Raji (cell line): ENCODE measurements around the gene KRTAP6-3.

Experiments used
- POLR2A ChIP-seq: IDR thresholded peaks from 2 replicates; pipeline ENCODE4 v1.6.1; 2011; ENCODE audit warnings: low read depth, low read length, control low read depth; ENCODE audit not compliant: insufficient read depth

Gene KRTAP6-3, protein sequence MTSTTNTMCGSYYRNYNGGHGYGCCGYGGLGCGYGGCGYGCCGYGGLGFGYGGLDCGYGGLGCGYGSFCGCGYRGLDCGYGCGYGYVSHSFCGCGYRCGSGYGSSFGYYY

DNA sequence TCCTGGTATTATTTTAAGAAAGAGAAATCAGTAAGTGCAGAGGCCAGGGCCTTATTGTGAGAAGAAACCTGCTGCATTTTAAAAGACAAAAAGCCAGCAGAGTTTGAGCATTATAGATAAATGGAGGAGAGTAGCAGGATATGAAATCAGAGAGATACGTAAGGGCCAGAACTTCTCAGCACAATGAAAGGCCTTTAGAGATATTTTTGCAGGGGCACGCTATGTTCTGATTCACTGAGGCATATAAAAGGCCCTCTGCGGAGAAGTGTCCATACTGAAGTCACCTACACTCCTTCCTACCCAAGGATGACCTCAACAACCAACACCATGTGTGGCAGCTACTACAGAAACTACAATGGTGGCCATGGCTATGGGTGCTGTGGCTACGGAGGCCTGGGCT, at the start of gene KRTAP6-3:
Gene KRTAP6-3, plus strand, starts transcription at position 301 of the 400 bp plus-strand sequence. Its CDS starts 6 bp downstream, at position 307.
- no peak for TF ChIP-seq POLR2A

DNA sequence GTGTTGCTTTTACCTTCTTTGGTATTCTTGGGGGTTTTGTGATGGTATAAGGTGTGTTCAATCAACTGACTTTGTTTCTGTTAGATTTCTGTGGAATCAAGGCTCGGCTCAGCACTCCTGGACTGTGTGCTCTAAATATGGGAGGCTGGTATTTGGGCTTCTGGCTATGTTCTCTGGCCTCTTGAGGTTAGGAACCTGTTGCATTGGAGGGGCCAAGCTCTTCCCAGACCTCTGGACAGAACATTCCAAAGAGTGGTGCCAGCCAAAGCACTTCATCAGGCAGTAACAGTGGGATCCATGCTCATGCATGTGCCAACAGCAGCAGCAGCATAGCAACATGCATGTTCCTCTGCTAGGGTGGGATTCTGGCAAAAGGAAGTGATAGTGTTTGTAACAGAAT, 39.5 kb upstream of the KRTAP6-3 start:
- TF ChIP-seq POLR2A = no peak

DNA sequence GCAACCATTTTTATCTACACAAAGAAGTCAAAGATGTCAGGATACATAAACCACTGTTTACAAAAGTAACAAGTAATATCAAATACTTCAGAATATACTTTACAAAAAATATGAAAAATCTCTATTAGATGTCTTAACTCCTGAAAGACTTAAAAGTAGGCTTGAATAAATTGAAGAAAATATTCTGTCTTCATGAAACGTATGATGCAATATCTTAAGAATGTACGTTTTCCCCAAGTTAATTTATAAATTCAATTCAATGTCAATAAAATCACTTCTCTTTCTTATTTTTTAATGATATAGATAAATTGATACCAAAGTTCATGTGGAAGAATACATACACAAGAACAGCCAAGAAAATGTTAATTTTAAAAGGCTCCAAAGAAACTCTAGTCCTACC, 37.1 kb upstream of the KRTAP6-3 start:
- TF ChIP-seq POLR2A = no peak

DNA sequence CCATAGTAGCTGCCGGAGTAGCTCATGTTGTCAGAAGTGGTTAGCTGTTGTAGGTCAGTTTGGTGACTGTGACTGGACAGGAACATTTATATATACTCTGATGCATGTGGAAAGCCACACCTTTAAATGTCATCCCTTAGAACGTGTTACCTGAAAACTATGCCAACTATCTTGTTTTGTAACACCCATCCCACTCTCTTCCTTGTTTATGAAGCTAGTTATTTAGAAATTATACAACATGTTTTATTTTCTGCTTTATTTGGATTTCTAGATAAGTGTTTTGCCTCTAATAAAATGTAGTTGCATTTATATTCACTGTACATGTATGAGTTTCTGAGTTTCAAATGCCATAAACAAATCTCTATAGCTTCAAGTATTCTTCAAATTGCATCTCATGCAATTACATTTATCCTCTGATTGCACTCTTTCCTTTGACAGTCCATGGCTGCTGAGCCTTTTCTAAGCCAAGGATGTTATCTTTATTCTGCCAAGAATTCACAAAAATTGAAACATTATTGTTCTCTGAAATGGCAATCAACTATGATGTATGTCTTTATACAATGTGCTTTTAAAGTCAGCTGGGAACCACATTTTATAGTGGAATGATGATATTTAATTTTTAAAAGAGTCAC, 30.9 kb upstream of the KRTAP6-3 start, which contains the start of gene KRTAP19-7:
Gene KRTAP19-7, minus strand, starts transcription at position 51 of the 632 bp plus-strand sequence. Its CDS starts 25 bp downstream, at position 26.
- no peak for TF ChIP-seq POLR2A

DNA sequence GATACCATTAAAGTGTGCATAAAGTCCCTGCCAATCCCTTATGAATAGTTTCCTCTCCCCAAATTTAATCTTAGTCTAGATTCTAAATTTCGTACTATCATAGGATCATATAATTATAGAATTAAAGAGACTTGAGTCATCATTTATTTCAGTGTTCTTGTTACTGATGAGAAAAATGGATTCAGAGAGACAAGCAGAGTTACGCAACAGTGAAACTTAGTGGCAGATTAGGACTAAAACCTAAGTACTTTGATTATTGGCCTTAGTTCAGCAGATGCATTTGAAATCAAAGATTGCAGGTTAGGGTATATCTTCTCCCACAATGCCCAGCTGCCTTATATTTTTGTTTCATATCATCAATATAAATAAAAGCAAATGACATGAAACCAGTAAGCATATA, 30.3 kb upstream of the KRTAP6-3 start:
- TF ChIP-seq POLR2A = no peak

DNA sequence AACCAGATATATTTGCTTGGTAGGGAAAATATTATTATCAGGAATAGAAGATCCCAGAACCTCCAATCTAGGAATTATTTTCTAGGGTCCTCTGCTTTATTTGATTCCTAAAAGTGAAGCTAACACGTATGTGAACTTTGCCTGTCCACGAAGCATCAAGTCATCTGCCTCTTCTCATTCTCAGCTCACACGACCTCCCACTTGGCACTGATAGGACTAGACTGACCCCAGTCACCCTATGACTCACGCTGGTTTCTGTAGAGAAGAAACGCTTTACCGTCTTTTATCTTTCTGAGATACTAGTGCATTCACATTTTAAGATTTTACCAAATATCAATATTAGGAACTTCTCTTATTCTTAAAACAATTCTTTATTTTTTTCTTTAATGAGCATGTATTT, 29.2 kb upstream of the KRTAP6-3 start:
- TF ChIP-seq POLR2A = no peak

DNA sequence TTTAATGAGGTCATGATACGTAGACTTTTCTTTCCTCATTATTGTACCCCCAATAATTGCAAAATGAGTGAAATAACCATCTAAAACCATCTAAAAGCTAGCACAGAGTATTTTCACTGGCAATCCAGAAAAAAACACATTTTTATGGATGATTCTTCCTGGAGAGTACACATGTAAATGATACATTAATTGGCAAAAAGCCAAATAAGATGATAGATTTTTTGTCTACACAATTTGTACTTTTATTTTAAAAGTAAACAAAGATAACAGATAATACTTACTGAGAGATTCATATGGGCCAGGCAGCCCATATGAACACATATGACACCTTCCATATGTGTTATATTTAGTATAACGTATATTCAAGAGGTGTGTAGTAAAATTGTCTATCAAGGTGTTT, 28.6 kb upstream of the KRTAP6-3 start:
- TF ChIP-seq POLR2A = no peak

DNA sequence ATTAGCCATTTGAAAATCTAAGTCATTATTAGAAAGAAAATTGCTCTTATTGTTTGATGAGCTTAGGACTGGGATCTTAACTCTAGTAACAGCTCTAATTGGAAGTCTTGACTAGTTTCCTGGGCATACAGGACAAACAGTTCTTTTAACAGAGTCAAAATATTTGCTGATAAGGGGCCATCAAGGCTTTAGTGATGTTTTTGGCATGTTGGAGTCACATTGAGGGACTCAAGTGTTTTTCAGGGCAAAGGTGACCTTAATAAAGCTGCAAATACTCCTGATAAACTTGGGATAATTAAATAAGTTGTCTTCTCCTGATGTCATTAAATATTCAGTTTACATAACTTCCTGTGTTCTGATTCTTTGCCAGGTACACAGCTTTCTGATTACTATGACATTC, 24.6 kb upstream of the KRTAP6-3 start:
- no peak for TF ChIP-seq POLR2A

DNA sequence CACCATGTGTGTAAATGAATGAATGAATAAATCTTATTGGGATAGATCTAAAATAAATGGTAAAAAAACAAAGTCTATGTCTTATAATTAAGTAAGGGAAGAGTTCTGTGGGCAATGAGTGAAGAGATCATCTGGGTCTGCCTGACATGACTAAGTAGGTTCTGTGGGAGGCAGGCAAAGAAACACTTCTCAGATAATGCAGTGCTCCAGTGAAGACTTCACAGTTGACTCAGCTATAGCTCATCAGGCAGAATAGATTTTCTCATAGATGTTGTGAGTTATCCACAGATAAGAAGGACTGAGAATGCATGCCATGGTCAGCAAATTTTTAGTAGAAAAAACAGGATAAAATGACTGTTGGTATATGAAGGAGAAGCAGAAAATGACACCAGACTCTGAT, 14.5 kb upstream of the KRTAP6-3 start:
- TF ChIP-seq POLR2A = no peak

DNA sequence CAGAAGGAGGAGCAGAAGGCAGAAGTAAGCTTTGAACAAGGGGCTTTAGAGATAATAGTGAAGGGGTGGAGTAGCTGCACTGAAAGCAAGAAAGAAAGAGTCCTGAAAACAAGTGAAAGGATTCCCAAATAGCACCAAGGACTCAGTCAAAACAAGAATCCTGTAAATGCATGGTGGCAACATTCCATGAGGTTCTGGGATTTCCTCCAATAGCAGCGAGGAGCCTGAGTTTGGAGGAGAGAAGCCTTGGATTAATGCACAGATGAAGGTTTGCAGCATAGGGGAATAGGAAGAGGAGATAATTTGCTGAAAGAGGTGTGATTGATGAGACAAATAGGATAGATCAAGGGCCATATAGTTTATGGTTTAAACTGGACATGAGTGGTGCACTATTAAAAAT, 12.9 kb upstream of the KRTAP6-3 start:
- no peak for TF ChIP-seq POLR2A

DNA sequence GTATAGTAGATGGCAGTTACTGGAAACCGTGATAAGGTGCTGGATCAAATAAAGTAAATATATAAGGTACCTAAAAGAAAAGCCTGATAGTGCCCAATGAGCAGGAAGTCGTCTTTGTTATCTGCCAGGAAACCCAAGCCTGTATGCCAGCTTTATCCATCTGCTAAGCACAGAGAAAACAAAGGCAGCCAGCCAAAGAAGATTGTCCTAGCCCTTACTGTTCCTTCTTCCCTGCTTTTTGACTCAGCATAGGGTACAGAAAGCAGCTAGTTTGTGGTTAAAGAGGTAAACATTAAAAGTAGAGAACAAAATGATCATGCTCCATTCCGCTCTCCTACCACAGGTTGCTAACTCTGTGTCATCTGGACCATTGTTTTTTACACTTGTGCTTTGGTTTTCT, 12.1 kb upstream of the KRTAP6-3 start:
- no peak for TF ChIP-seq POLR2A

DNA sequence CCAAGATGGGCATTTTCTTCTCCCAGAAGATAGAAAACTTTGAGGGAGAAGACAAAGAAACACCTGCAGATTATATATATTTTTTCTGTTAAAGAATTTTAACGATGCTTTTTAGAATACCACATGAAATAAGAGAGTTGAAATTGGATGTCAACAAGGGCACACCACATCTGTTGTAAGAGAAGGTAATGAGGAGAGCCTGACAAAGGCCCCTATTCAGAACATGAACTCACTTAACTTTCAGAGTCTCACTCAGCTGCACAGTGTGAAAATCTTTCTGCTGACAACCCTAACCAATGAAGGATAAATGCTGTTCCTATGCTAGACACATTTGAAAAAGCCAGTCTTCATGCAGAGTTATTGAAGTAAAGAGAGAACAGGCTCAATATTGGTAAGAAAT, 9.4 kb upstream of the KRTAP6-3 start:
- no peak for TF ChIP-seq POLR2A

DNA sequence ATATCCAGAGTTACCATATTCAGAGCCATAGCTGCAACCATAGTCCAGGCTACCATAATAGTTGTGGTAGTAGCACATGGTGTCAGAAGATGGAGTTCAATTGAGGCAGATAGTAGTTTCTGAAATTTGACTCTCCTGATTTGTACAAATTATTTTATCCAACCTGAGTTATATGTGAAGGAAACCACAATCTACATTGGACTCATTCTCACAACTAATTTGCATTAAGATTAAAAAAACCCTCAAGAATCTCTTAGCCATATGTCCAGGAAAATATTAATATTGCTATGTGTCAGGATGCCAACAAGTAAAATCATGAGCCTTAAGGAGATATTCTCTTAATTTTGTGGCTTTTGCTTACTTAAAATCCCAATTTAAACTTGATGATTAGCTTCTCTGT, 1.9 kb upstream of the KRTAP6-3 start, which contains the start of gene KRTAP22-2:
Gene KRTAP22-2, minus strand, starts transcription at position 101 of the 400 bp plus-strand sequence.
- TF ChIP-seq POLR2A = no peak

DNA sequence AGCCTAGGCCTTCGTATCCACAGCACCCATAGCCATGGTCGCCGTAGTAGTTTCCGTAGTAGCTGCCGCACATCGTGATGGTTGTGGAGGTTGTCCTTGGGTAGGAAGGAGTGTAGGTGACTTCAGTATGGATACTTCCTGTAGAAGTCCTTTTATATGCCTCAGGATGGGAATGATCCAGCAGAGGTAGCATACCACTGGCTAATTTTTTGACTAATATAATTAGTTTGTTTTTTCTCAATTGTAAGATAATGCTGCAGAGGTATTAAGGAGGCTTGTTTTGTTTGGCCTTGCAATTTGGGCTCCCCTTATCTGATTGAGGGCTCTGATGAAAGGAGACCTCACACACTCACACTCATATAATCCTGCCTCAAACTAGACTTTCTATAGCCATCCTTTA, 6.6 kb downstream of the KRTAP6-3 start, which contains the start of gene KRTAP6-2:
Gene KRTAP6-2, minus strand, starts transcription at position 101 of the 400 bp plus-strand sequence. Its CDS starts 28 bp downstream, at position 73.
- TF ChIP-seq POLR2A = no peak

DNA sequence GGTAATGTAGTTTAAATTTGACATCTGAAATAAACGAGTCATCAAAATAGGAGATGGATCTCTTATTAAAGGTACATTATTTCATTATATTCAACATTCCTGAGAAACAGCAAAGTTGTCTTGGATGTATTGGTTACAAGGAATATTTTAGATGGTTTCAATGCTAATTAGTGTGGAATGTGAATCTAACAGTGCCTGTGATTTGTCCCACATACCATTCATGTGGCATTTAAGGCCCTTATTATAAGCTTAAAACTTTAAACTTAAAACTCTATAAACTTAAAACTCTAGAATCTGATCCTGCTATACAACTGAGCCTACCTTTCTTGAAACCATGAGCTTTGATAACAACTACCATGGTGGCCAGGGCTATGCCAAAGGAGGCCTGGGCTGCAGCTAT, 8.5 kb downstream of the KRTAP6-3 start, which contains the start of gene KRTAP22-1:
Gene KRTAP22-1, plus strand, starts transcription at position 301 of the 400 bp plus-strand sequence.
- TF ChIP-seq POLR2A = no peak

DNA sequence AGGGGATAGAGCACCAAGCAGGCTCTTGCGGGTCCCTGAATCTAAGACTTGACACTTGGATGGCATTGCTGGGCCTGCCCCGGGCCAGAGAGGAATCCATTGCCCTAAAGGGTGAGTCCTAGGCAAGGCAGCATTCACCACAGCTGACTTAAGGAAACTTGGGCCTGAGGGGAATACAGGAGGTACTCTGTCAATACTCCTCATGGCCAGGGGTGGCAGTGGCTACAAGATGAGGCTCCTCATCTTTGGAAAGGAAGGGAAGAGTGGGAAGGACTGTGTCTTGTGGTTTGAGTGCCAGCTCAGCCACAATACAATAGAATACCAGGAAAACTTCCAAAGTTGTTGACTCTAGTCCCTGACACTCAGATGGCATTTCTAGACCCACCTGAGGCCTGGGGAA, 13.7 kb downstream of the KRTAP6-3 start:
- TF ChIP-seq POLR2A = no peak
